ENCODE data around the gene FAM171A1.
"Not testable (repeated sequence)": the region's sequence is repeated elsewhere in the genome, so short reads cannot be mapped to it uniquely, and the experiment has no call there.

Gene FAM171A1

GRCh38 chr10:15341502-15342128 is 29.5 kb downstream of the FAM171A1 start:
- no peak for DNase-seq

GRCh38 chr10:15339892-15340291 is 31.2 kb downstream of the FAM171A1 start:
- no peak for DNase-seq

- not testable (repeated sequence) for DNase-seq
These were observed 33.6 kb downstream of the FAM171A1 start for GRCh38 chr10:15337441-15337923.

GRCh38 chr10:15336211-15336610 is 34.9 kb downstream of the FAM171A1 start:
- DNase-seq: no peak

GRCh38 chr10:15335508-15335907 is 35.6 kb downstream of the FAM171A1 start:
- no peak for DNase-seq

- DNase-seq: no peak
These were observed 36.3 kb downstream of the FAM171A1 start for GRCh38 chr10:15334650-15335323.

- DNase-seq: no peak
These were observed 37.0 kb downstream of the FAM171A1 start for GRCh38 chr10:15333909-15334649.

GRCh38 chr10:15333181-15333580 is 37.9 kb downstream of the FAM171A1 start:
- not testable (repeated sequence) for DNase-seq

GRCh38 chr10:15331461-15331860 is 39.6 kb downstream of the FAM171A1 start:
- no peak for DNase-seq

- DNase-seq: no peak
These were observed 41.7 kb downstream of the FAM171A1 start for GRCh38 chr10:15329437-15329836.

- DNase-seq: no peak
These were observed 45.2 kb downstream of the FAM171A1 start for GRCh38 chr10:15325944-15326284.

GRCh38 chr10:15325243-15325943 is 45.7 kb downstream of the FAM171A1 start:
- DNase-seq: no peak

- DNase-seq: no peak
These were observed 46.5 kb downstream of the FAM171A1 start for GRCh38 chr10:15324611-15325010.

- no peak for DNase-seq
These were observed 47.0 kb downstream of the FAM171A1 start for GRCh38 chr10:15324113-15324512.

GRCh38 chr10:15322356-15322755 is 48.7 kb downstream of the FAM171A1 start:
- no peak for DNase-seq

GRCh38 chr10:15321431-15322341 is 49.4 kb downstream of the FAM171A1 start:
- peak; percentile 87 for DNase-seq

GRCh38 chr10:15320522-15321203 is 50.4 kb downstream of the FAM171A1 start:
- no peak for DNase-seq

GRCh38 chr10:15320118-15320517 is 51.0 kb downstream of the FAM171A1 start:
- no peak for DNase-seq

- DNase-seq: no peak
These were observed 54.1 kb downstream of the FAM171A1 start for GRCh38 chr10:15316871-15317464.

- DNase-seq: no peak
These were observed 54.9 kb downstream of the FAM171A1 start for GRCh38 chr10:15316145-15316544.

- no peak for DNase-seq
These were observed 55.8 kb downstream of the FAM171A1 start for GRCh38 chr10:15315286-15315685.

Data from right forelimb (tissue), 1 donor.